ENCODE results near the gene PDE11A.

- no peak for TF ChIP-seq POLR2A (IDR thresholded peaks at IDR 0.05)
- TF ChIP-seq, protein P1, sequence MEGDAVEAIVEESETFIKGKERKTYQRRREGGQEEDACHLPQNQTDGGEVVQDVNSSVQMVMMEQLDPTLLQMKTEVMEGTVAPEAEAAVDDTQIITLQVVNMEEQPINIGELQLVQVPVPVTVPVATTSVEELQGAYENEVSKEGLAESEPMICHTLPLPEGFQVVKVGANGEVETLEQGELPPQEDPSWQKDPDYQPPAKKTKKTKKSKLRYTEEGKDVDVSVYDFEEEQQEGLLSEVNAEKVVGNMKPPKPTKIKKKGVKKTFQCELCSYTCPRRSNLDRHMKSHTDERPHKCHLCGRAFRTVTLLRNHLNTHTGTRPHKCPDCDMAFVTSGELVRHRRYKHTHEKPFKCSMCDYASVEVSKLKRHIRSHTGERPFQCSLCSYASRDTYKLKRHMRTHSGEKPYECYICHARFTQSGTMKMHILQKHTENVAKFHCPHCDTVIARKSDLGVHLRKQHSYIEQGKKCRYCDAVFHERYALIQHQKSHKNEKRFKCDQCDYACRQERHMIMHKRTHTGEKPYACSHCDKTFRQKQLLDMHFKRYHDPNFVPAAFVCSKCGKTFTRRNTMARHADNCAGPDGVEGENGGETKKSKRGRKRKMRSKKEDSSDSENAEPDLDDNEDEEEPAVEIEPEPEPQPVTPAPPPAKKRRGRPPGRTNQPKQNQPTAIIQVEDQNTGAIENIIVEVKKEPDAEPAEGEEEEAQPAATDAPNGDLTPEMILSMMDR (IDR thresholded peaks at IDR 0.05), result no peak
Observed at GRCh38 chr2:177728920-177729319, 343.7 kb downstream of the PDE11A start.

All from tibial nerve (tissue), 3 donors.